T47D (cell line): ENCODE measurements around the gene PLCXD1.
"Not testable (repeated sequence)": the region's sequence is repeated elsewhere in the genome, so short reads cannot be mapped to it uniquely, and the experiment has no call there.

Experiments used
- DNase-seq, 2 experiments: peaks; one replicate each; pipeline versions ENCODE4 v3.0.0 to v3.0.0-alpha.2; 2011 to 2012; ENCODE audit warnings: low read depth in 1 of 2, low spot score in 1 of 2
- JUND ChIP-seq: IDR thresholded peaks from 2 replicates; pipeline ENCODE4 v1.6.1; 2012; ENCODE audit warnings: low read depth
- in situ Hi-C: cut with HindIII; loops from 2 replicates; pipeline ENCODE4 v1.10.0; 2016; ENCODE audit warnings: low sequenced_read_pairs, low pct_unique_long_range_greater_than_20kb

PLCXD1 gene

GRCh38 chrX:281166-281999, at the start of gene PLCXD1:
Gene PLCXD1, plus strand, starts transcription at chrX:281381. Its CDS starts 2,807 bp downstream, at chrX:284188.
- no peak for DNase-seq
- in situ Hi-C loops = no loop called here
- TF ChIP-seq JUND = no peak

GRCh38 chrX:231637-232277, 49.4 kb upstream of the PLCXD1 start:
- DNase-seq, in situ Hi-C loops: not testable (repeated sequence)

- in situ Hi-C loops, DNase-seq: not testable (repeated sequence)
Observed at GRCh38 chrX:232278-232655, 48.9 kb upstream of the PLCXD1 start.

GRCh38 chrX:236201-236600, 45.0 kb upstream of the PLCXD1 start:
- in situ Hi-C loops, DNase-seq: not testable (repeated sequence)

- no peak for TF ChIP-seq JUND
- no peak for DNase-seq
- in situ Hi-C loops = no loop called here
Observed at GRCh38 chrX:250965-251364, 30.2 kb upstream of the PLCXD1 start.

GRCh38 chrX:251396-252243, 29.6 kb upstream of the PLCXD1 start:
- in situ Hi-C loops = not testable (repeated sequence)

GRCh38 chrX:252244-252956, 28.8 kb upstream of the PLCXD1 start:
- in situ Hi-C loops = no loop called here
- TF ChIP-seq JUND = no peak
- no peak for DNase-seq

More at GRCh38 chrX:251396-252243, 29.6 kb upstream of the PLCXD1 start:
- not testable (repeated sequence) for DNase-seq

GRCh38 chrX:252957-253291, 28.3 kb upstream of the PLCXD1 start:
- no peak for TF ChIP-seq JUND
- in situ Hi-C loops = no loop called here
- no peak for DNase-seq

GRCh38 chrX:253451-254297, 27.5 kb upstream of the PLCXD1 start:
- TF ChIP-seq JUND = no peak
- in situ Hi-C loops = no loop called here

GRCh38 chrX:254630-255215, 26.5 kb upstream of the PLCXD1 start:
- TF ChIP-seq JUND = no peak
- in situ Hi-C loops = no loop called here
- no peak for DNase-seq

More at GRCh38 chrX:253451-254297, 27.5 kb upstream of the PLCXD1 start:
- no peak for DNase-seq

GRCh38 chrX:255923-256331, 25.3 kb upstream of the PLCXD1 start:
- DNase-seq = no peak
- no peak for TF ChIP-seq JUND
- in situ Hi-C loops = no loop called here

GRCh38 chrX:257054-257453, 24.1 kb upstream of the PLCXD1 start:
- in situ Hi-C loops, DNase-seq: not testable (repeated sequence)
